Tibial nerve (tissue), 3 donors: ENCODE measurements around the gene OTX1.

Experiments
- CTCF ChIP-seq, 5 experiments: fragments of 200-600 bp in 3 of 5; fragments of 450-650 bp in 2 of 5; sonication (generic) in 3 of 5; IDR thresholded peaks; one replicate each; pipeline ENCODE4 v1.5.1; 2016 to 2019; ENCODE audit warnings: antibody characterized with exemption in 5 of 5, mild to moderate bottlenecking in 3 of 5, moderate library complexity in 2 of 5
- POLR2A ChIP-seq, 2 donors: fragments of 450-650 bp; IDR thresholded peaks; one replicate each; pipeline ENCODE4 v1.6.1; 2017; ENCODE audit warnings: antibody characterized with exemption in 2 of 2, mild to moderate bottlenecking in 2 of 2, moderate library complexity in 2 of 2

- TF ChIP-seq CTCF (IDR thresholded peaks at IDR 0.05) (no peak), POLR2A (IDR thresholded peaks at IDR 0.05) (no peak)
Observed at GRCh38 chr2:63040586-63040985, 10.0 kb upstream of the OTX1 start.
